Measurements from ENCODE around the gene KLHL11.

The KLHL11 gene

GRCh38 chr17:41816637-41817320, 48.4 kb downstream of the KLHL11 start:
- peaks cover 4% of the 10 kb centered on the region for H3K27me3 ChIP-seq (ENCODE audit: low read depth, low read length)
- H3K27ac ChIP-seq (ENCODE audit: low read length): no peak overlapping the region
- peaks cover 0 to 14% of the 10 kb centered on the region in 2 donors for H3K4me1 ChIP-seq (ENCODE audit: control insufficient read depth in 1 of 2, insufficient read depth in 2 of 2, low read length in 2 of 2)
- H3K4me3 ChIP-seq (ENCODE audit: low read depth in 1 of 2, low read length in 2 of 2): no peak overlapping the region
- H3K9me3 ChIP-seq (ENCODE audit: control insufficient read depth in 1 of 2, low read length in 2 of 2): no peaks in the 10 kb centered on the region
- peaks cover 0 to 6% of the 10 kb centered on the region in 2 donors for H3K36me3 ChIP-seq (ENCODE audit: control insufficient read depth in 1 of 2, insufficient read depth in 2 of 2, low read length in 2 of 2)

- no peak overlapping the region for H3K4me3 ChIP-seq (ENCODE audit: low read depth in 1 of 2, low read length in 2 of 2)
- H3K36me3 ChIP-seq (ENCODE audit: control insufficient read depth in 1 of 2, insufficient read depth in 2 of 2, low read length in 2 of 2): peaks cover 0 to 6% of the 10 kb centered on the region in 2 donors
- peaks cover 0 to 31% of the 10 kb centered on the region in 2 donors for H3K4me1 ChIP-seq (ENCODE audit: control insufficient read depth in 1 of 2, insufficient read depth in 2 of 2, low read length in 2 of 2)
- no peak overlapping the region for H3K27ac ChIP-seq (ENCODE audit: low read length)
- H3K27me3 ChIP-seq (ENCODE audit: low read depth, low read length): peaks cover 4% of the 10 kb centered on the region
- H3K9me3 ChIP-seq (ENCODE audit: control insufficient read depth in 1 of 2, low read length in 2 of 2): no peaks in the 10 kb centered on the region
Measured at GRCh38 chr17:41814195-41814594, 51.0 kb downstream of the KLHL11 start.

DNA sequence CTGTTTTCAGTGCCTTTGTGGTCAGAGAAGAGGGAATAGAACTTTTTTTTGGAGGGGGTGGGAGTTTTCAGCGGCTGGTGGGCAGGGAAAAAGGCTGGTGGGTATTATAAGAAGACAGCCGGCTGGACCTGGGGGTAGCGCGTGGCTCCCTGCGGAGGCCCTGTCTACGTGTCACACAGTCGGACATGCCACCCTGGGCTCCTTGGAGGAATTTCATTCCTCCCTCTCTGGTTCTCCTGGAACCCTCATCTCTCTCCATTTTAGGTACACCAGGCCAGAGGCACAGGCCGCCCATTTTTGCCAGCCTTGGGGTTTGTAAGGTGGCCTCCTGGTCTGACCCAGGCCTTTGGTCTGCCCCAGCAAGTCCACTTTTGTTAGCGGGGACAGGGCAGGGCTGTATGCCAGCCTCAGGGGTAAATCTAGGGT, 51.5 kb downstream of the KLHL11 start:
- peaks cover 0 to 31% of the 10 kb centered on the region in 2 donors for H3K4me1 ChIP-seq (ENCODE audit: control insufficient read depth in 1 of 2, insufficient read depth in 2 of 2, low read length in 2 of 2)
- peaks cover 4% of the 10 kb centered on the region for H3K27me3 ChIP-seq (ENCODE audit: low read depth, low read length)
- H3K9me3 ChIP-seq (ENCODE audit: control insufficient read depth in 1 of 2, low read length in 2 of 2): no peaks in the 10 kb centered on the region
- H3K36me3 ChIP-seq (ENCODE audit: control insufficient read depth in 1 of 2, insufficient read depth in 2 of 2, low read length in 2 of 2): peaks cover 0 to 6% of the 10 kb centered on the region in 2 donors
- peak overlapping the region; percentile 60 to 90 for H3K4me3 ChIP-seq (ENCODE audit: low read depth in 1 of 2, low read length in 2 of 2)
- no peak overlapping the region for H3K27ac ChIP-seq (ENCODE audit: low read length)

DNA sequence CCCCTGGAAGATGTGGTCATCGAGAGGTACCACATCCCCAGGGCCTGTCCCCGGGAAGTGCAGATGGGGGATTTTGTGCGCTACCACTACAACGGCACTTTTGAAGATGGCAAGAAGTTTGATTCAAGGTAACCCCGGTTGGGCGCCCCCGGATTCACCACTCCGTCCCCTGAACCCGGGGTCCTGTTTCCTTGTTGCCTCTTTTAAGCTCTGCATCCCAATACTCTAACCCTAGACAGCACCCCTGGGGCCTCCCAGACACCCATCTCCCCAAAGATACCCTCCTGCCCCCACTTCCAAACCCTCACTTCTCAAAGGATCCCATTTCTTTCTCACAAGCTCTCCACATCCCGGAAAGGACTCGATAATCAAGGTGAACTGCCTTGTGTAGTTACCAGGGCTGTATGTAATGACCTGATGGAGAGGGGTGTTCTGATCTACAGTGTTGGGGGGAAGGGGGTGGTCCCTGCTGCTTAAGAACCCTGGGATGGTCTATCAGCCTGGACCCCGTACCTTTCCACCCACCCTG, 52.0 kb downstream of the KLHL11 start:
- peak overlapping the region; percentile 51 for H3K27ac ChIP-seq (ENCODE audit: low read length)
- H3K4me1 ChIP-seq (ENCODE audit: control insufficient read depth in 1 of 2, insufficient read depth in 2 of 2, low read length in 2 of 2): peaks cover 0 to 31% of the 10 kb centered on the region in 2 donors
- no peaks in the 10 kb centered on the region for H3K9me3 ChIP-seq (ENCODE audit: control insufficient read depth in 1 of 2, low read length in 2 of 2)
- H3K4me3 ChIP-seq (ENCODE audit: low read depth in 1 of 2, low read length in 2 of 2): peak overlapping the region; percentile 60 to 90
- H3K36me3 ChIP-seq (ENCODE audit: control insufficient read depth in 1 of 2, insufficient read depth in 2 of 2, low read length in 2 of 2): peaks cover 0 to 5% of the 10 kb centered on the region in 2 donors
- peaks cover 4% of the 10 kb centered on the region for H3K27me3 ChIP-seq (ENCODE audit: low read depth, low read length)

DNA sequence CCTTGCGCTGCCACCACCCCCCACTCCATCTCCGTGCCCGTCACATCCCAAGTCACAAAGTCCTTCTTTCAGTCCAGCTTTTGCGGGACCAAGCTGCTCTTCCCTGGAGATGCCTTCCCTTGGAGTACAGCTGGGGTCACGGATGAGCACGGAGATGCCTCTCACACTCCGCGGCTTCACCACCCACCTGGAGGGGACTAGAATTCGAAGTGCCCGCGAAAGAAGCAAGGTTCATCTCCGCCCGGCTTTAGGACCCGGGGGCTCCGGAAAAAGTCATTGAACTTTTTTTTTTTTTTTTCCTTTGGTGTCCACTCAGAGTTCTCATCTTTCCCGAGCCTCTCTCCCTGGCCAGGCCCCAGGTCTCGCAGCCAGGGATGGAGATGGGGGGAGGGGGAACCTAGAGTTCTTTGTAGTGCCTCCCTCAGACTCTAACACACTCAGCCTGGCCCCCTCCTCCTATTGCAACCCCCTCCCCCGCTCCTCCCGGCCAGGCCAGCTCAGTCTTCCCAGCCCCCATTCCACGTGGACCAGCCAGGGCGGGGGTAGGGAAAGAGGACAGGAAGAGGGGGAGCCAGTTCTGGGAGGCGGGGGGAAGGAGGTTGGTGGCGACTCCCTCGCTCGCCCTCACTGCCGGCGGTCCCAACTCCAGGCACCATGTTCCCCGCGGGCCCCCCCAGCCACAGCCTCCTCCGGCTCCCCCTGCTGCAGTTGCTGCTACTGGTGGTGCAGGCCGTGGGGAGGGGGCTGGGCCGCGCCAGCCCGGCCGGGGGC, 52.7 kb downstream of the KLHL11 start, which contains the start of gene FKBP10:
TSS of gene FKBP10 (plus strand) at position 624 of the 771 bp plus-strand sequence. CDS start at position 655, 31 bp downstream.
- H3K27me3 ChIP-seq (ENCODE audit: low read depth, low read length): peaks cover 4% of the 10 kb centered on the region
- H3K4me3 ChIP-seq (ENCODE audit: low read depth in 1 of 2, low read length in 2 of 2): peak within 1 kb of the TSS; percentile 81 to 90
- no peaks in the 10 kb centered on the region for H3K9me3 ChIP-seq (ENCODE audit: control insufficient read depth in 1 of 2, low read length in 2 of 2)
- peaks cover 0 to 4% of the 10 kb centered on the region in 2 donors for H3K36me3 ChIP-seq (ENCODE audit: control insufficient read depth in 1 of 2, insufficient read depth in 2 of 2, low read length in 2 of 2)
- peaks cover 0 to 31% of the 10 kb centered on the region in 2 donors for H3K4me1 ChIP-seq (ENCODE audit: control insufficient read depth in 1 of 2, insufficient read depth in 2 of 2, low read length in 2 of 2)
- H3K27ac ChIP-seq (ENCODE audit: low read length): peak within 1 kb of the TSS; percentile 51

DNA sequence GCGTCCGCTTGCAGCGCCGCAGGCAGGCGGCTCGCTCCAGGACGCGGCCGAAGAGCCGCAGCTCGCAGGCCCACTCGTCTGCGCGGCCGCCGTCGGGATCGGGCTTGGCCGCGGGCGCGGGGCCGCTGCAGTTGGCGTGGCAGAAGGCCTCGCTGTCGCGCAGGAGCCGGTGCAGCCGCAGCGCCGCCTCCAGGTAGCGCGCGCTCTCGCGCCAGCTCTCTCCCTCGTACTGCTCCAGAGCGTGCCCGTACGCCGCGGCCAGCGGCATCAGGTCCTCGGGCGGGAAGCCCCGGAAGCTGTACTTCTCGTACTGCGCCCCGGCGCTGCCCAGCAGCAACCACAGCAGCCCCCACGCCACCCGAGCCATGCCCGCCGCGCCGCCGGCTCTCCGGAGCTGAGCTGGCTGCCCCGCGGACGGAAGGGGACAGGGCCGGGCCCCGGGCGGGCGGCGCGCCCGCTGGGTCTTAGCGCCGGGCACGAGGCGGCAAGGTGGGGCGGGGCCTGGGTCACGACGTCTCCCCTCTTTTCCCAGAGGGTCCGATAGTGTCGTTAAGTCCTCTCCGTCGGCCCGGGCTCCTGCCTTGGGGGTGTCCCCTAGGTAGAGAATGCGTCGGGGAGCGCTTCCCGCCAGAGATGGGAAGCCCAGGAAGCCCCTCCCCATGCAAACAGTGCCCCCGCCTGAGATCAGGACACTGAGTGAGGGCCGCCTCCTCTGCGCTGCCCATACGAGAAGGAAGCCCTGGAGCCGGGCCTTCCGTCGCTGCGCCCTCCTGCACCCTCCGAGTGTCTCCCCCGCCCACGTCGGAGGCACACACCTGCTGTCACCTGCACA, 53.5 kb downstream of the KLHL11 start, which contains the start of gene P3H4:
TSS of gene P3H4 (minus strand) at position 401 of the 832 bp plus-strand sequence. CDS start at position 367, 34 bp downstream.
- peaks cover 0 to 9% of the 10 kb centered on the region in 2 donors for H3K36me3 ChIP-seq (ENCODE audit: control insufficient read depth in 1 of 2, insufficient read depth in 2 of 2, low read length in 2 of 2)
- H3K27me3 ChIP-seq (ENCODE audit: low read depth, low read length): peaks cover 4% of the 10 kb centered on the region
- H3K9me3 ChIP-seq (ENCODE audit: control insufficient read depth in 1 of 2, low read length in 2 of 2): no peaks in the 10 kb centered on the region
- H3K27ac ChIP-seq (ENCODE audit: low read length): no peak within 1 kb of the TSS
- H3K4me3 ChIP-seq (ENCODE audit: low read depth in 1 of 2, low read length in 2 of 2): peak within 1 kb of the TSS; percentile 81 to 90
- H3K4me1 ChIP-seq (ENCODE audit: control insufficient read depth in 1 of 2, insufficient read depth in 2 of 2, low read length in 2 of 2): peaks cover 0 to 31% of the 10 kb centered on the region in 2 donors

- peaks cover 4% of the 10 kb centered on the region for H3K27me3 ChIP-seq (ENCODE audit: low read depth, low read length)
- H3K27ac ChIP-seq (ENCODE audit: low read length): no peak overlapping the region
- peak overlapping the region; percentile 81 to 90 for H3K4me3 ChIP-seq (ENCODE audit: low read depth in 1 of 2, low read length in 2 of 2)
- no peaks in the 10 kb centered on the region for H3K9me3 ChIP-seq (ENCODE audit: control insufficient read depth in 1 of 2, low read length in 2 of 2)
- H3K4me1 ChIP-seq (ENCODE audit: control insufficient read depth in 1 of 2, insufficient read depth in 2 of 2, low read length in 2 of 2): peaks cover 0 to 31% of the 10 kb centered on the region in 2 donors
- H3K36me3 ChIP-seq (ENCODE audit: control insufficient read depth in 1 of 2, insufficient read depth in 2 of 2, low read length in 2 of 2): peaks cover 0 to 15% of the 10 kb centered on the region in 2 donors
Measured at GRCh38 chr17:41810659-41811548, 54.3 kb downstream of the KLHL11 start.

DNA sequence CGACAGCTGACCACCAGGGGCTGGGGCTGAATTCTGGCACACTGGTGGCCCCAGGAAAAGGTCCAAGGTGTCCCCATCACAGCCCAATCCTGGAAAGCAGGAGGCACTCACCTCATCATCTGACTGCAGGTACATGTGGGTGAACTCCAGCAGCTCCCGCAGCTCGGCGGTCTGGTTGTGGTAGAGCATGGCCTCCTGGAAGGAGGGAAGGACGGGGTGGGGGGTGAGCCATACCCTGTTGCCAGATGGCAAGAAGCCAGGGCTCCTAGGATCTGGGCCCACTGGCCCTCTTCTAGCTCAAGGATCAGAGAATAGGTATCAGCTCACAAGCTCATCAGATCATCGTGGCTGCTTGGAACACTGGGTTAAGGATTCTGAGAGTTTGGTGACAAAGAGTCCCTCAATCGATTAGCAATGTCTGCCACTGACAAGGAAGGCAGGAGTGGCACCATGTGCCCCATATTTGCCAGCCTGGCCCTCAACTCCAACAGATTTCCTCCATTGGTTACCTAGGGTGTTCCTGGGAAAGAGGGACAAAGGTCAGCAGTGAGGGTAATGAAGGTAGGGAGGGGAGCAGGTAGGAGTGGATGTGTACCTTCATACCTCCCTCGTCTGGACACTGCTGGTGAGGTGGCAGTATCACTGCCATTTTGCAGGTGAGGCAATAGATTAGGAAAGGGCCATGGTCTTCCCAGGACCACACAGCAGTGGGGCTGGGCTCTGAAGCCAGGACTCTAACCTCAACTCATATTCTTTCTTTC, 58.4 kb downstream of the KLHL11 start:
- Histone ChIP-seq H3K4me1 (ENCODE audit: control insufficient read depth in 1 of 2, insufficient read depth in 2 of 2, low read length in 2 of 2) (peaks cover 0 to 18% of the 10 kb centered on the region in 2 donors), H3K27me3 (ENCODE audit: low read depth, low read length) (no peaks in the 10 kb centered on the region), H3K36me3 (ENCODE audit: control insufficient read depth in 1 of 2, insufficient read depth in 2 of 2, low read length in 2 of 2) (peaks cover 0 to 18% of the 10 kb centered on the region in 2 donors), H3K27ac (ENCODE audit: low read length) (no peak overlapping the region), H3K9me3 (ENCODE audit: control insufficient read depth in 1 of 2, low read length in 2 of 2) (no peaks in the 10 kb centered on the region), H3K4me3 (ENCODE audit: low read depth in 1 of 2, low read length in 2 of 2) (no peak overlapping the region)

All from muscle layer of duodenum (tissue), 2 donors.